Smooth muscle cell (in vitro differentiated cells): Measurements from ENCODE around the gene CNGA3. TPM values are rescaled to one million over a fixed set of nuclear protein-coding genes. Genes with fewer than 3 reads are reported as not detected.
A peak's percentile ranks its signal among the peaks of the same experiment; 100 is the strongest.

Experiments
- DNase-seq: peaks from one replicate; lab custom pipeline; 2025; ENCODE audit not compliant: unreplicated experiment; lab: John Stamatoyannopoulos, UW
- H2AFZ ChIP-seq: fragments of 200-600 bp; sonication (generic); 2 replicates; pipeline ENCODE4 v1.6.0; 2016; ENCODE audit warnings: antibody characterized with exemption, low read depth, mild to moderate bottlenecking
- H3F3A ChIP-seq: fragments of 200-600 bp; sonication (generic); 2 replicates; pipeline ENCODE4 v1.6.0; 2017; ENCODE audit warnings: antibody characterized with exemption, low read depth
- H3K27ac ChIP-seq: fragments of 200-600 bp; sonication (generic); 2 replicates; pipeline ENCODE4 v1.5.1; 2016; ENCODE audit warnings: low read depth, mild to moderate bottlenecking
- H3K27me3 ChIP-seq: fragments of 200-600 bp; sonication (generic); 2 replicates; pipeline ENCODE4 v1.6.1; 2016; ENCODE audit warnings: low read depth, mild to moderate bottlenecking
- H3K36me3 ChIP-seq: fragments of 200-600 bp; sonication (generic); 2 replicates; pipeline ENCODE4 v1.5.1; 2016; ENCODE audit warnings: low read depth
- H3K4me1 ChIP-seq: fragments of 200-600 bp; sonication (generic); 2 replicates; pipeline ENCODE4 v1.5.1; 2016; ENCODE audit warnings: low read depth
- H3K4me2 ChIP-seq: fragments of 200-600 bp; sonication (generic); 2 replicates; pipeline ENCODE4 v1.6.0; 2016; ENCODE audit warnings: mild to moderate bottlenecking
- H3K4me3 ChIP-seq: fragments of 200-600 bp; sonication (generic); 2 replicates; pipeline ENCODE4 v1.5.1; 2016; ENCODE audit warnings: mild to moderate bottlenecking
- H3K79me2 ChIP-seq: fragments of 200-600 bp; sonication (generic); 2 replicates; pipeline ENCODE4 v1.6.0; 2016; ENCODE audit warnings: low read depth, mild to moderate bottlenecking
- H3K9ac ChIP-seq: fragments of 200-600 bp; sonication (generic); 2 replicates; pipeline ENCODE4 v1.6.0; 2016; ENCODE audit warnings: low read depth
- H3K9me3 ChIP-seq: fragments of 200-600 bp; sonication (generic); replicated peaks from 2 replicates; pipeline ENCODE4 v1.5.1; 2016; ENCODE audit warnings: low read depth
- H4K20me1 ChIP-seq: fragments of 200-600 bp; sonication (generic); 2 replicates; pipeline ENCODE4 v1.6.0; 2016; ENCODE audit warnings: low read depth
- WGBS: methylation state at CpG from one replicate; pipeline ENCODE4 v1.1.7; 2016; ENCODE audit warnings: low lambda C conversion rate; 5-methylcytosine and 5-hydroxymethylcytosine counted together
- polyA plus RNA-seq: library from polyadenylated mRNA; unstranded; fragments of >200 nt; fragmentation: Nextera tagmentation; extraction: Ambion mirVana; gene quantifications from 2 replicates; pipeline ENCODE4 v1.2.1, GENCODE V29; 2016
- total RNA-seq: library from RNA; depleted of rRNA; stranded (reverse); fragments of >200 nt; gene quantifications from 2 replicates; pipeline ENCODE4 v1.2.3, GENCODE V29; 2014
- TF ChIP-seq, protein P1 (sequence below): fragments of 200-600 bp; sonication (generic); IDR thresholded peaks from 2 replicates; pipeline ENCODE4 v1.5.1; 2017; ENCODE audit warnings: borderline replicate concordance, mild to moderate bottlenecking, antibody characterized with exemption; ENCODE audit not compliant: insufficient read depth, poor library complexity, severe bottlenecking

CNGA3 gene
- total and polyA plus RNA-seq, 2 experiments from 2014 or later = not detected

DNA sequence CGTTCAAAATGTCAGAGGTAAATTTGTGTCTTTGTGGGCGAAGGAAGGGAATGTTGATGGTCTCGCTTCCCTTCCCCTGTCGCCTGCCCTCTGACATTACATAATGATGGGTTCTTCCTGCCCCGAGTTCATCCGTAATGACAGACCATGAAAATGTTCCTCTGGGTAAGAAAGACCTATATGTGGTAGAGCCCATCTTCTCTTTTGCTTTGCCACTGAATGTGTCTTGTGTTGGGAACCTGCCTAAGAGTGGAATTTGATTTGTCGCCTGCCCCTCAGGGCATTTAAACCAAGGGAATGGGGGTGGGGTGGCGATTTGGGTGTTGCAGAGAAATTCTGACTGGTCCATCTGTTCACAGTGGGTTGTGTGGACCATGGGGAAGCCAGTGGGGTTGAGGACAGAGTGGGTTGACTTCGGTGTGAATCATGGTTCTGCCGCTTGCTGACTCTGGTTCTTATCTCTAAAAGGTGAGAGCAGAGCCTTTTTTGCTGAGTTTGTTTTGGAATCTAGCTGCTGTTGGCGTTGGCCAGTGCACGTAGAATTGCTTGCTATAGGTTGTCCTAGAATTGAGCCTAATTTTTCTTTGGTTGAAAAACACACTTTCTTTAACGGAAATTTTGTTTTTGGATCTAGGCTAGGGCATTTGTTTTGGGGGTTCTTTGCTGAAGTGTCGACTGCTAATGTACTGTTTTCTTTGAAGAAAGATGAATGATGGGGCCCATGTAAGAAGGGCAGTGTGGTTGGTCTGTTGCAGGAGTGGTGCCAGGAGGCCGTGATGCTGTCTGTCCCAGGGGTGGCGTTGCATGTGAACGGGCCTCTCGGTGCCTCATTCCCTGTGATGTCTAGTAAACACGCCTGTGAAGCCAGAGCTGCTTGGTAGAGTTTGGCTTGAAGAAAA is 99.7 kb downstream of the CNGA3 start:
- H3K27me3 ChIP-seq = no peaks in the 10 kb centered on the region
- 36% methylated on average over 19 of the region's 19 CpGs for WGBS
- peak overlapping the region; percentile 96 for H2AFZ ChIP-seq
- H3F3A ChIP-seq = peaks cover 18% of the 10 kb centered on the region
- H3K9me3 ChIP-seq = no peaks in the 10 kb centered on the region
- peaks cover 51% of the 10 kb centered on the region for H4K20me1 ChIP-seq
- H3K36me3 ChIP-seq = no peaks in the 10 kb centered on the region
- TF ChIP-seq, protein P1, sequence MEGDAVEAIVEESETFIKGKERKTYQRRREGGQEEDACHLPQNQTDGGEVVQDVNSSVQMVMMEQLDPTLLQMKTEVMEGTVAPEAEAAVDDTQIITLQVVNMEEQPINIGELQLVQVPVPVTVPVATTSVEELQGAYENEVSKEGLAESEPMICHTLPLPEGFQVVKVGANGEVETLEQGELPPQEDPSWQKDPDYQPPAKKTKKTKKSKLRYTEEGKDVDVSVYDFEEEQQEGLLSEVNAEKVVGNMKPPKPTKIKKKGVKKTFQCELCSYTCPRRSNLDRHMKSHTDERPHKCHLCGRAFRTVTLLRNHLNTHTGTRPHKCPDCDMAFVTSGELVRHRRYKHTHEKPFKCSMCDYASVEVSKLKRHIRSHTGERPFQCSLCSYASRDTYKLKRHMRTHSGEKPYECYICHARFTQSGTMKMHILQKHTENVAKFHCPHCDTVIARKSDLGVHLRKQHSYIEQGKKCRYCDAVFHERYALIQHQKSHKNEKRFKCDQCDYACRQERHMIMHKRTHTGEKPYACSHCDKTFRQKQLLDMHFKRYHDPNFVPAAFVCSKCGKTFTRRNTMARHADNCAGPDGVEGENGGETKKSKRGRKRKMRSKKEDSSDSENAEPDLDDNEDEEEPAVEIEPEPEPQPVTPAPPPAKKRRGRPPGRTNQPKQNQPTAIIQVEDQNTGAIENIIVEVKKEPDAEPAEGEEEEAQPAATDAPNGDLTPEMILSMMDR = no peak
- H3K79me2 ChIP-seq = peaks cover 56% of the 10 kb centered on the region
- peak overlapping the region; percentile 77 for H3K4me3 ChIP-seq
- H3K9ac ChIP-seq = peak overlapping the region; percentile 68
- H3K4me2 ChIP-seq = peak overlapping the region; percentile 92
- DNase-seq = no peak
- H3K4me1 ChIP-seq = peaks cover 19% of the 10 kb centered on the region
- peak overlapping the region; percentile 26 for H3K27ac ChIP-seq

DNA sequence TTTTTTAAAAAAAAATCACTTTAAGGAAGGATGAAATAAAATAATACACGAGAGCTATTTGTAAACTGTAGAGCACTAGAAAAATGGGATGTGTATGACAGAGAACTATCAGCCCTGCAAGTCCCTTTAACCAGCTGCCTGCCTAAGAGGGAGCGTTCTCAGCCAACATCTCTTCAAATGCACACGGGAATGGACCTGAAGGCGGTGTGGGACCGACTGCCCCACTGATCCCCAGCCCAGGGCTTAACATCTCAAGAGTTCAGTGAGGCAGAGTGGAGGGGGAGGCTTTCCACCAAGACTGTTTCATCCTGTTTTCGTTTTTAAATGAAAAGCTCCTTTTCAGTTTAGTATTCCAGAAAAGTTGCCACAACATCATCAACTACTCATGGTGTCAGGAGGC is 100.6 kb downstream of the CNGA3 start:
- H3K36me3 ChIP-seq = no peaks in the 10 kb centered on the region
- no peak overlapping the region for H3K27ac ChIP-seq
- WGBS = 79% methylated on average over 6 of the region's 6 CpGs
- no peak overlapping the region for H3K9ac ChIP-seq
- peaks cover 19% of the 10 kb centered on the region for H3K4me1 ChIP-seq
- H2AFZ ChIP-seq = no peak overlapping the region
- H3K4me3 ChIP-seq = no peak overlapping the region
- H3K79me2 ChIP-seq = peaks cover 61% of the 10 kb centered on the region
- TF ChIP-seq, protein P1 = no peak
- no peak for DNase-seq
- H3F3A ChIP-seq = peaks cover 18% of the 10 kb centered on the region
- H3K9me3 ChIP-seq = no peaks in the 10 kb centered on the region
- peaks cover 60% of the 10 kb centered on the region for H4K20me1 ChIP-seq
- no peaks in the 10 kb centered on the region for H3K27me3 ChIP-seq
- peak overlapping the region; percentile 92 for H3K4me2 ChIP-seq

Other genes with a start within 250 kb of the CNGA3 start
- 11.7 and 17.3 TPM in 2 replicates for gene INPP4A, start 98.4 kb downstream of the CNGA3 start, total RNA-seq
- gene INPP4A, start 98.4 kb downstream of the CNGA3 start, polyA plus RNA-seq = 10.1 and 11.3 TPM in 2 replicates